Naive thymus-derived CD4-positive, alpha-beta T cell (primary cell): ENCODE measurements around the gene ANKIB1. TPM values are rescaled to one million over a fixed set of nuclear protein-coding genes. Genes with fewer than 3 reads are reported as not detected.
A peak's percentile ranks its signal among the peaks of the same experiment; 100 is the strongest.

ENCODE experiments used
- ATAC-seq: fragments of 150-1000 bp; cut with Tn5 transposase; 2 replicates; pipeline ENCODE4 v1.10.0; 2021; ENCODE audit warnings: mild to moderate bottlenecking, moderate library complexity
- CTCF ChIA-PET: fragments of 350-600 bp; sonication (Branson Sonifier 250); formaldehyde crosslinking; loops from one replicate; lab custom pipeline; 2021; ENCODE audit warnings: antibody characterized with exemption; lab: Charles Lee
- POLR2A ChIA-PET: fragments of 350-600 bp; sonication (Branson Sonifier 250); formaldehyde crosslinking; loops from one replicate; lab custom pipeline; 2021; ENCODE audit warnings: antibody characterized with exemption, inconsistent platforms; lab: Charles Lee
- DNase-seq, 9 donors: peaks; one replicate each; pipeline versions ENCODE4 v3.0.0 to v3.0.0-alpha.2; 2020 to 2022; ENCODE audit warnings: mixed read lengths in 1 of 9
- H3K27ac ChIP-seq: one replicate; pipeline ENCODE4 v1.7.0; 2013; ENCODE audit warnings: mild to moderate bottlenecking, low read depth, low read length, moderate library complexity
- H3K27me3 ChIP-seq, 2 donors: one replicate each; pipeline ENCODE4 v1.7.0; 2013; ENCODE audit warnings: low read length in 2 of 2, mild to moderate bottlenecking in 2 of 2, moderate library complexity in 2 of 2; ENCODE audit not compliant: control insufficient read depth in 2 of 2, insufficient read depth in 2 of 2
- H3K36me3 ChIP-seq, 3 experiments: 1 replicate in 2 of 3; 2 replicates in 1 of 3; pipeline ENCODE4 v1.7.0; 2013; ENCODE audit warnings: low read length in 3 of 3, mild to moderate bottlenecking in 3 of 3, moderate library complexity in 1 of 3; ENCODE audit not compliant: insufficient read depth in 3 of 3, control insufficient read depth in 2 of 3
- H3K4me1 ChIP-seq, 2 donors: one replicate each; pipeline ENCODE4 v1.7.0; 2013; ENCODE audit warnings: low read length in 2 of 2, mild to moderate bottlenecking in 2 of 2, moderate library complexity in 1 of 2; ENCODE audit not compliant: control insufficient read depth in 2 of 2, insufficient read depth in 2 of 2
- H3K4me3 ChIP-seq: 2 replicates; pipeline ENCODE4 v1.7.0; 2013; ENCODE audit warnings: mild to moderate bottlenecking, low read length
- H3K9me3 ChIP-seq, 3 experiments: 1 replicate in 2 of 3; 2 replicates in 1 of 3; pipeline ENCODE4 v1.7.0; 2013; ENCODE audit warnings: low read length in 3 of 3; ENCODE audit not compliant: control insufficient read depth in 2 of 3
- H3K27ac Mint-ChIP-seq, 9 donors: one replicate each; pipeline ENCODE4 v1.8.0; 2020 to 2022; ENCODE audit warnings: mixed read lengths in 9 of 9, mild to moderate bottlenecking in 8 of 9, moderate library complexity in 5 of 9, inconsistent platforms in 2 of 9
- H3K27me3 Mint-ChIP-seq, 5 donors: one replicate each; pipeline ENCODE4 v1.8.0; 2021 to 2022; ENCODE audit warnings: mixed read lengths in 5 of 5, mild to moderate bottlenecking in 1 of 5
- H3K36me3 Mint-ChIP-seq, 5 donors: one replicate each; pipeline ENCODE4 v1.8.0; 2020 to 2022; ENCODE audit warnings: mixed read lengths in 5 of 5, mild to moderate bottlenecking in 3 of 5, inconsistent platforms in 1 of 5
- H3K4me1 Mint-ChIP-seq, 7 donors: one replicate each; pipeline ENCODE4 v1.8.0; 2020 to 2022; ENCODE audit warnings: mixed read lengths in 7 of 7, mild to moderate bottlenecking in 3 of 7, inconsistent platforms in 1 of 7
- H3K4me3 Mint-ChIP-seq, 10 donors: one replicate each; pipeline ENCODE4 v1.8.0; 2020 to 2022; ENCODE audit warnings: mild to moderate bottlenecking in 10 of 10, mixed read lengths in 10 of 10, moderate library complexity in 6 of 10, inconsistent platforms in 2 of 10
- H3K9me3 Mint-ChIP-seq, 11 donors: one replicate each; pipeline ENCODE4 v1.8.0; 2020 to 2022; ENCODE audit warnings: mixed read lengths in 11 of 11, mild to moderate bottlenecking in 4 of 11, inconsistent platforms in 1 of 11, moderate library complexity in 1 of 11
- intact Hi-C, 2 donors: fragments of 100-400 bp; cut with micrococcal nuclease; formaldehyde crosslinking; loops; one replicate each; pipeline ENCODE4 v1.15.1; 2023
- microRNA-seq: library from miRNA; unstranded; fragments of <30 nt; microRNA quantifications from one replicate; pipeline ENCODE4 v1.2.0, GENCODE V29; 2022; ENCODE audit warnings: borderline microRNAs expressed
- polyA plus RNA-seq, 2 donors: library from polyadenylated mRNA; unstranded; fragments of 300-500 nt; fragmentation: Illumina TruSeq; gene quantifications; one replicate each; pipeline ENCODE4 v1.2.3, GENCODE V29; 2021
- total RNA-seq, 6 experiments: library from RNA in 5 of 6; stranded (reverse) in 5 of 6; gene quantifications; 1 replicate in 5 of 6; 2 replicates in 1 of 6; pipeline ENCODE4 v1.2.3 and lab custom pipeline; 2021 to 2026

Gene ANKIB1
- total and polyA plus RNA-seq, 7 experiments from 2014 or later = 5.8 to 98.6 (median 67.6) TPM

GRCh38 chr7:92447345-92448204, 201.8 kb downstream of the ANKIB1 start, which contains the start of gene GATAD1:
GATAD1 (plus strand) TSS chr7:92447482; CDS start chr7:92447730, 248 bp downstream.
- peak; percentile 89 for ATAC-seq
- Histone ChIP-seq H3K27ac (peak within 1 kb of the TSS; percentile 95), H3K27me3 (no peaks in the 10 kb centered on the region), H3K4me3 (peak within 1 kb of the TSS; percentile 63), H3K4me1 (peaks cover 9 to 14% of the 10 kb centered on the region in 2 donors), H3K9me3 (no peaks in the 10 kb centered on the region), H3K36me3 (peaks cover 0 to 4% (median 4%) of the 10 kb centered on the region in 3 experiments)
- peak in 7 of 9 donors; percentile 64 to 87 (median 84) for DNase-seq
- ChIA-PET POLR2A (interaction anchor here (0.7 to 3.3 kb wide), 22 partner anchors 9 to 785 kb away, joined by 3 to 34 read pairs (median 5); partner anchors contain the start of genes AKAP9, ANKIB1, CYP51A1 and ERVW-1), CTCF (interaction anchor here (0.6 to 3.1 kb wide), 15 partner anchors 10 to 618 kb away, joined by 3 to 41 read pairs (median 4); partner anchors contain the start of genes MTERF1, PEX1 and RBM48)
- Mint-ChIP-seq H3K4me3 (peak within 1 kb of the TSS; percentile 81 to 97 (median 93)), H3K27ac (peak within 1 kb of the TSS; percentile 95 to 99 (median 98)), H3K4me1 (peaks cover 6 to 38% (median 17%) of the 10 kb centered on the region in 7 donors), H3K36me3 (peaks cover 0 to 11% (median 6%) of the 10 kb centered on the region in 5 donors), H3K27me3 (peaks cover 0 to 3% (median 0%) of the 10 kb centered on the region in 5 donors), H3K9me3 (no peaks in the 10 kb centered on the region)
- intact Hi-C loops = loop anchor here (1.0 to 5.0 kb wide), 24 partner anchors 14 to 1993 kb away; partner anchors contain the start of genes AKAP9 (in 2 of the 2), ANKIB1 (in 2 of the 2), CYP51A1 (in 2 of the 2) and KRIT1 (in 2 of the 2)

DNA sequence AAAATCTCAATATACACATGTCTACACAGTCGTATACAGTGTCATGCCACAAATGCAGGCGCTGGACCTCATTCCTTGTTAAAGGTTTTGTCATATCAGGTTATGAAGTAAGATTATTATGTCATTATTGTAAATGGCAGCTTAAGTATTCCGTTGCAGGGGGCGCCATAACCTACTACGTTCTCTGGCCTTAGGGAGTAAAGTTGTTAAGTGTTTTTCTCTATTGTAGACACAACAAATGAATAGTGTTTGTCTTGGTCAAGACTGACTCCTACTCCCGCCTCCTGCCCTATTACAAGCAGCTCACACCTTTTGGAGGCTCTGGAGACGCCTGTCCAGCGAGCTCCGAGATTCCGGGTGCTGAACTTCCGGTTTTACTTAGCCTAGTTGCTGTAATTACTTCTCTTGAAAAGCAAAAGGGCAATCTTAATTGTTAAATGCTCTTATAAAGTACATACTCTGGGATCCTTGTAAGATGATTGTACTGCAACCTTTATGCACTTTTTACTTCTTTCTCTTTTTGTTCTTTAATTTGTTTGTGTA, 202.5 kb downstream of the ANKIB1 start:
- Mint-ChIP-seq H3K9me3 (no peaks in the 10 kb centered on the region), H3K27ac (peak overlapping the region; percentile 95 to 99 (median 98)), H3K4me3 (peak overlapping the region; percentile 81 to 97 (median 93)), H3K4me1 (peaks cover 6 to 38% (median 17%) of the 10 kb centered on the region in 7 donors), H3K27me3 (no peaks in the 10 kb centered on the region), H3K36me3 (peaks cover 0 to 14% (median 6%) of the 10 kb centered on the region in 5 donors)
- no peaks in the 10 kb centered on the region for H3K27me3 ChIP-seq
- ATAC-seq = peak; percentile 71
- intact Hi-C loops = loop anchor here (1.0 to 5.0 kb wide), 16 partner anchors 13 to 1361 kb away; partner anchors contain the start of genes ANKIB1 (in 2 of the 2), KRIT1 (in 2 of the 2), MTERF1 (in 2 of the 2) and CDK6 (in 1 of the 2)
- peaks cover 0 to 8% (median 4%) of the 10 kb centered on the region in 3 experiments for H3K36me3 ChIP-seq
- peak in 8 of 9 donors; percentile 31 to 79 (median 72) for DNase-seq
- peaks cover 9 to 14% of the 10 kb centered on the region in 2 donors for H3K4me1 ChIP-seq
- H3K27ac ChIP-seq = peak overlapping the region; percentile 95
- ChIA-PET CTCF (interaction anchor here (0.5 to 3.1 kb wide), 12 partner anchors 10 to 619 kb away, joined by 3 to 41 read pairs (median 4); partner anchors contain the start of genes PEX1 and RBM48), POLR2A (interaction anchor here (0.5 to 3.3 kb wide), 21 partner anchors 9 to 1557 kb away, joined by 3 to 34 read pairs (median 5); partner anchors contain the start of genes AKAP9, ANKIB1, ERVW-1 and KRIT1)
- no peaks in the 10 kb centered on the region for H3K9me3 ChIP-seq
- H3K4me3 ChIP-seq = peak overlapping the region; percentile 63

Small RNAs within 50 kb of the gene (microRNA-seq; reads per million reads assigned to microRNA genes)
- gene MIR1285-1 = not detected

Other genes with a start within 250 kb of the ANKIB1 start
- 10 to 100 TPM; 14.7 to 36.6 (median 21.7) TPM for gene CYP51A1, start 111.5 kb upstream of the ANKIB1 start, total RNA-seq
- gene CYP51A1, start 111.5 kb upstream of the ANKIB1 start, polyA plus RNA-seq = 10 to 100 TPM; 12.2 to 12.6 TPM
- gene LRRD1, start 66.8 kb upstream of the ANKIB1 start, total RNA-seq = under 1 TPM in 2 of 5 experiments, not detected in 3; 0.17 to 0.22 TPM
- gene LRRD1, start 66.8 kb upstream of the ANKIB1 start, polyA plus RNA-seq = not detected
- gene KRIT1, start 60 bp upstream of the ANKIB1 start, total RNA-seq = 10 to 100 TPM; 45.7 to 78.7 (median 48.6) TPM
- gene KRIT1, start 60 bp upstream of the ANKIB1 start, polyA plus RNA-seq = 10 to 100 TPM; 18.5 to 24.0 TPM
- gene GATAD1, start 201.5 kb downstream of the ANKIB1 start, total RNA-seq = 10 to 100 TPM; 16.4 to 34.7 (median 22.7) TPM
- gene GATAD1, start 201.5 kb downstream of the ANKIB1 start, polyA plus RNA-seq = 1 to 10 TPM; 5.3 to 7.9 TPM
- under 1 TPM in 1 of 5 experiments, not detected in 4; 0.24 TPM for gene ERVW-1, start 232.0 kb downstream of the ANKIB1 start, total RNA-seq
- not detected for gene ERVW-1, start 232.0 kb downstream of the ANKIB1 start, polyA plus RNA-seq